HG02642 (cell line): Measurements from ENCODE around the gene CTCFL.

Experiments used
- ATAC-seq: cut with Tn5 transposase; IDR thresholded peaks from one replicate; pipeline ENCODE4 v1.9.1; 2021; ENCODE audit warnings: mild to moderate bottlenecking; ENCODE audit not compliant: unreplicated experiment, poor library complexity

Gene CTCFL, protein sequence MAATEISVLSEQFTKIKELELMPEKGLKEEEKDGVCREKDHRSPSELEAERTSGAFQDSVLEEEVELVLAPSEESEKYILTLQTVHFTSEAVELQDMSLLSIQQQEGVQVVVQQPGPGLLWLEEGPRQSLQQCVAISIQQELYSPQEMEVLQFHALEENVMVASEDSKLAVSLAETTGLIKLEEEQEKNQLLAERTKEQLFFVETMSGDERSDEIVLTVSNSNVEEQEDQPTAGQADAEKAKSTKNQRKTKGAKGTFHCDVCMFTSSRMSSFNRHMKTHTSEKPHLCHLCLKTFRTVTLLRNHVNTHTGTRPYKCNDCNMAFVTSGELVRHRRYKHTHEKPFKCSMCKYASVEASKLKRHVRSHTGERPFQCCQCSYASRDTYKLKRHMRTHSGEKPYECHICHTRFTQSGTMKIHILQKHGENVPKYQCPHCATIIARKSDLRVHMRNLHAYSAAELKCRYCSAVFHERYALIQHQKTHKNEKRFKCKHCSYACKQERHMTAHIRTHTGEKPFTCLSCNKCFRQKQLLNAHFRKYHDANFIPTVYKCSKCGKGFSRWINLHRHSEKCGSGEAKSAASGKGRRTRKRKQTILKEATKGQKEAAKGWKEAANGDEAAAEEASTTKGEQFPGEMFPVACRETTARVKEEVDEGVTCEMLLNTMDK

DNA sequence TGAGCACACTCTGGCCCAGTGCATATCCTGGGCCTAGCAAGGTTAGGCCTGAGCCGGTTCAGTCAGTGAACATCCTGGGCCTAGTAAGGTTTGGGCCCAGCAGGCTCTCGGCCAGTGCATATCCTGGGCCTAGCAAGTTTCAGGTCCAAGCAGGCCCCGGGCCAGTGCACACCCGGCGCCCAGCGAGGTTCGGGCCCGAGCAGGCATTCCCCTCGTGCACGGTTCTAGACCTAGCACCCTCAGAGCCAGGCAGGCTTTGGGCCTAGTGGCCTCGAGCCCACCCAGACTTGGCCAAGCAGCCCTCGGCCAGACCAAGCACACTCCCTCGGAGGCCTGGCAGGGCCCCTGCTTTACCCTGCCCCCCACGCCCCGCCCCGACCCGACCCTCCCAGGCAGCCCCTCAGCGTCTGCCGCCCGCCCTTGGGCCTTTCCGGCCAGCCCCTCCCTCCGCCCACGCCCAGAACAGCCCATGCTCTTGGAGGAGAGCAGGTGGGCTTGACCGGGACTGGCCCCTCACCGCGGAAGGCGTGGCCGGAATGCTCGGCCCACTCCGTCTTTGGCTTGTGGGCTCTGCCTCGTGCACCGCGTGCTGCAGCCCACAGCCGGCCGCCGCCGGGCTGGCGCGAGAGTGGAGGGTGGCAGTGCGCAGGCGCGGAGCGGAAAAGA is at the start of gene CTCFL:
TSS of gene CTCFL (minus strand) at position 630 of the 666 bp plus-strand sequence. CDS start 935 bp downstream, outside the sequence.
- no peak for ATAC-seq

- no peak for ATAC-seq
Observed at GRCh38 chr20:57573894-57574293, 49.0 kb upstream of the CTCFL start.

- ATAC-seq = no peak
Observed at GRCh38 chr20:57573242-57573641, 48.3 kb upstream of the CTCFL start.

DNA sequence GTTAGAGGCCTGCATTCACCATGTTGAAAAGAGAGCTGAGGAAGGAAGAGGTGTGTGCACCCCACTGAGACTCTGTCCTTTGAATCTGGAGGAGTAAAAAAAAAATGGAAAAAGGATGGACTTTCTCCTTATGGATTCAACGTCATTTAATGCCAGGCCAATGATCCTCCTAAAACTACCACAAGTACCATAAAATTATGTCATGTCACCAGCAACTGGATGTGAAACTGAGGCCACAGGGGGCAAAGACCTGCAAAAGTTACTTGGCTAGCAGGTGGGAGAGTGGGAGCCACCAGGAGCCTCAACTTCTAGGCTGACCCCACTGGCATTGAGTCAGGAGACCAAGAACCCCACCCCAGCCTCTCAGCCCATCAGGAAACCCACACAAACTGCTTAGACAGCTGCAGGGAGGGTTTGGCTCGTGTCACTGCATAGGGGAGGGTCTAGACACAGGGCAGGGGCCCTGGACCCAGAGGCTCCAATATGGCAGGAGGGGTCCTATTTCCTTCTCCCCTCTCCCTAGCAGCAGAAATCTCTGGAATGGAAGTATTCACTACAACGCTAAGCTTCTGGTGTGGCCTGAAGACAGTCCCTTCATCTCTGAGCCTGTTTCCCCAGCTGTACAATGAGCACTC is 47.0 kb upstream of the CTCFL start:
- no peak for ATAC-seq

GRCh38 chr20:57570920-57571319 is 46.0 kb upstream of the CTCFL start:
- no peak for ATAC-seq

- ATAC-seq = no peak
Observed at GRCh38 chr20:57570145-57570850, 45.4 kb upstream of the CTCFL start.

- no peak for ATAC-seq
Observed at GRCh38 chr20:57568960-57569359, 44.0 kb upstream of the CTCFL start.

- ATAC-seq = no peak
Observed at GRCh38 chr20:57568088-57568896, 43.4 kb upstream of the CTCFL start.

DNA sequence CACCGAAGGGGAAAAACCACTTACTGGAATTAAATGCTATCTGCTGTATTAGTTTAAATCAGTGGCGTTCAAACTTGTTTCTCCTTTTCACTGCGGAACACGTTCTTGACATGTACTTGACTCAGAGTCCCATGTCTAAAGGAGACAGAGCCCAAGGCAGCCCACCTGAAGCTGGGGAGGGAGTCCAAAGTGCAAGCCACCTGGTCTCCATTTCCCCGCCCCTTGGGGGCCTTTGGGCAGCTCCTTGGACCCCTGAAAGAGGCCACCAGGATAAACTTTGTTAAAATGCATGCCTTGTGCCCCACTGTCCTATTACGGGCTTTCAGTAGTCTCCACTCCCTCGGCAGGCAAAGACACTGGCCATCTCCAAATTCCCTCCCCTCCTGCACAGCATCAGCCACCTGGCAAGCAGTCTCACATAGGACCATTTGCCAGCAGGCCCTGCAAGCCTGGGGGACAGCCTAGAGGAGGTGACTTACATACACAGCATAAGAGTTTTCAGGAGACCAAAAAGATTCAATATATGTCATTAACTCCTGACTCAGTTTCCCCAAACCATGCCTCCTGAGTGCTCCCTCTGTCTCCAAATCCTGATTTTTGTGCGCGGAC is 42.6 kb upstream of the CTCFL start:
- no peak for ATAC-seq

- no peak for ATAC-seq
Observed at GRCh38 chr20:57566803-57567459, 42.0 kb upstream of the CTCFL start.

- no peak for ATAC-seq
Observed at GRCh38 chr20:57566399-57566798, 41.5 kb upstream of the CTCFL start.

DNA sequence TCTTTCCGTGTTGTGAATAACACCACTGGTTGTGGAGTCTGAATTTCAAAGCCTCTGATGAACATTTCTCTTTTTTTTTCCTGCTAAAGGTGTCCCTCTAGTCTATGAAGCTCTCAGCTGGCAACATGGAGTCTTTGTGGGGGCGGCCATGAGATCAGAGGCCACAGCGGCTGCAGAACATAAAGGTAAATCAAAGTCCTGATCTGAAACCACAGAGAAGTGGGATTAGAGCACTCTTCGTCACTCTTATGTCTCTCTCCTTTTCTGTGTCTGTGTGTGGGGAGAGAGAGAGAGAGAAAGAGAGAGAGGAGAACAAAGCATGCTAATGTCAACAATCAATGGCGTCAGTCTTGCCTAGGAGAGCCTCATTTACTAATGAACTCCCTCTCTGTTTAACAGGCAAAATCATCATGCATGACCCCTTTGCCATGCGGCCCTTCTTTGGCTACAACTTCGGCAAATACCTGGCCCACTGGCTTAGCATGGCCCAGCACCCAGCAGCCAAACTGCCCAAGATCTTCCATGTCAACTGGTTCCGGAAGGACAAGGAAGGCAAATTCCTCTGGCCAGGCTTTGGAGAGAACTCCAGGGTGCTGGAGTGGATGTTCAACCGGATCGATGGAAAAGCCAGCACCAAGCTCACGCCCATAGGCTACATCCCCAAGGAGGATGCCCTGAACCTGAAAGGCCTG is 40.2 kb upstream of the CTCFL start:
- no peak for ATAC-seq

DNA sequence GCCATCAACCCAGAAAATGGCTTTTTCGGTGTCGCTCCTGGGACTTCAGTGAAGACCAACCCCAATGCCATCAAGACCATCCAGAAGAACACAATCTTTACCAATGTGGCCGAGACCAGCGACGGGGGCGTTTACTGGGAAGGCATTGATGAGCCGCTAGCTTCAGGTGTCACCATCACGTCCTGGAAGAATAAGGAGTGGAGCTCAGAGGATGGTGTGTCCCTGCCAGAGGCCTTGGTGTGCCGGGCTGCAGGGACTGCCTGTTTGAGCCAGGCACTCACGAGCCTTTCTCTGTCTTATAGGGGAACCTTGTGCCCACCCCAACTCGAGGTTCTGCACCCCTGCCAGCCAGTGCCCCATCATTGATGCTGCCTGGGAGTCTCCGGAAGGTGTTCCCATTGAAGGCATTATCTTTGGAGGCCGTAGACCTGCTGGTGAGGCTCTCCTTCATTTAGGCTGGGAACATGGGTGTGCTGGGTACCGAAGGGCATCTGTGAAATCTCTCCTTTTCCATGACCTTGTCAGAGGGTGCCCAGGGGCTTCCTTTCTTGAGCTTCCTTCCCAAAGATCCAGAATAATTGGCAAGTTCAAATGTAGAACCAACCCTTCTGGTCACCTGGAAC is 39.4 kb upstream of the CTCFL start:
- no peak for ATAC-seq

- no peak for ATAC-seq
Observed at GRCh38 chr20:57563522-57563921, 38.6 kb upstream of the CTCFL start.

DNA sequence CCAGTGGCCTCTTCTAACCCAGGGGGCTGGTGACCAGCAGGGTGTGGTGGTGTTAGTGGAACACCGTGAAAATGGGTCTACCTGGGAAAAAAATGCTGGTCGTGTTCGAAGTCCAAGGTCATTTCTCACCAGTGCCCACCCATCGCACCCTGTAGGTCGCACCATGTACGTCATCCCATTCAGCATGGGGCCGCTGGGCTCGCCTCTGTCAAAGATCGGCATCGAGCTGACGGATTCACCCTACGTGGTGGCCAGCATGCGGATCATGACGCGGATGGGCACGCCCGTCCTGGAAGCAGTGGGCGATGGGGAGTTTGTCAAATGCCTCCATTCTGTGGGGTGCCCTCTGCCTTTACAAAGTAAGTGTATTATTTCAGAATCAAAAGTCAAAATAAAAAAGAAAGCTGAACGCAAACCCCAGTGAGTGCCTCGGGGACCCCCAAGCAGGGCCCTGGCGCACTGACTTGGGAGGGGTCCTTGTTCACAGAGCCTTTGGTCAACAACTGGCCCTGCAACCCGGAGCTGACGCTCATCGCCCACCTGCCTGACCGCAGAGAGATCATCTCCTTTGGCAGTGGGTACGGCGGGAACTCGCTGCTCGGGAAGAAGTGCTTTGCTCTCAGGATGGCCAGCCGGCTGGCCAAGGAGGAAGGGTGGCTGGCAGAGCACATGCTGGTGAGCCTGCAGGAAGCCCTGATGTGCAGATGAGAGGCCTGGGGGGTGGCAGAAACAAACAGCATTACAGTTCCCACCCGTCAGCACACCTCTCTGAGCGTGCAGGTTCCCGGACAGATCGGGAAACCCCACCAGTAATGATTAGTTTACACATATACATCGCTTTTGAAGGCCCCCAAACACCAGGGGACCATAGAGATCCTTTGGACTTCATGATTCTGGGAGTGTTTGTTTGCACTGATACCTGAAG is 37.9 kb upstream of the CTCFL start:
- ATAC-seq = no peak
